Measurements from ENCODE around the gene PHOSPHO1.
"Not testable (repeated sequence)": the region's sequence is repeated elsewhere in the genome, so short reads cannot be mapped to it uniquely, and the experiment has no call there.

Gene PHOSPHO1, protein sequence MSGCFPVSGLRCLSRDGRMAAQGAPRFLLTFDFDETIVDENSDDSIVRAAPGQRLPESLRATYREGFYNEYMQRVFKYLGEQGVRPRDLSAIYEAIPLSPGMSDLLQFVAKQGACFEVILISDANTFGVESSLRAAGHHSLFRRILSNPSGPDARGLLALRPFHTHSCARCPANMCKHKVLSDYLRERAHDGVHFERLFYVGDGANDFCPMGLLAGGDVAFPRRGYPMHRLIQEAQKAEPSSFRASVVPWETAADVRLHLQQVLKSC

DNA sequence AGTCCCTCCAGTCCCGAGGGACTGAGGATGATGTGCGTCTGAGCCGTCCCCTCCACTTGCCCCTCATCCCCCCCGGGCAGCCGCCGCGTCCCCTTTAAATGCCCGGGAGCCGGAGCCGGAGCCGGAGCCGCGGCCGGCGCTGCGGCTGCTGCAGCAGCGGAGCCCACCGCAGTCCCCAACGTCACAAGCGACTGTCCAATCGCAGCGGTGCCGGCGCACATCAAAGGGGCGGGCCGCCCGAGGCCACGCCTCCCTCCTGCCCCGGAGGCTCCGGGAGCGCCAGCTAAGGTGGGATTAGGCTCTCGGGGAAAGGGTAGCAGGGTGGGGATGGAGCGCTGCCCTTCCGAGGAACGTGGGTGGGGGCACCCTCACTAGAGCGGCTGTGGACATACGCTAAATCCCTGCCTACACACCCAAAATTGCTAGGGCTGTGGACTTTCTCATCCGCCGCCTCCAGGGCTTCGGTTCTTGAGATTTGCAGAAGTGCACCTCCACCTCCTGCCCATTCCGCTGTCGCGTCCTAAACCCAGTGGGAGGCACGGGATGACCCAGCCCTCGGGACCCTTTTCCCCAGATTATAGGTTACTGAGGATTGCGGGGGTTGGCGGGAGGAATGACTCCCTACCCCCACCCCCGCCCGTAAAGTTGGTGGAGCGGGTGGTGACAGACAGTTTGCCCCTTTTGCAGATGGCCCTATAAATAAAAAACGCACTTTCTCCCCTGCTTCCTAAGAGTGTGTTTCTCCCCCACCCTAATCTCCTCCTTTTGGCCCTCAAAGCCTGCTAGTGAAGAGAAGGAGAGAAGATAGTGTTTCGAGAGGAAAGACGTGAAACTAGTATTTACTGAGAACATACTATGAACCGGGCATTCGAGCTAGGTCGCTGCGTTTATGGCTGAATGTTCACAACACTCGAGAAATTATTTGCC, at the start of gene PHOSPHO1:
Gene PHOSPHO1 (minus strand): TSS at position 152 of the 927 bp plus-strand sequence. CDS start 4,096 bp downstream, outside the sequence.
- ChIA-PET POLR2A (no interaction called here), CTCF (interaction anchor here (1.0 to 8.9 kb wide), 7 partner anchors 9 to 50 kb away, joined by 3 to 165 read pairs (median 7); no protein-coding TSS in a partner anchor)
- no peak for TF ChIP-seq CTCF (IDR thresholded peaks at IDR 0.05; ENCODE audit: insufficient read depth, low read length, missing control alignments)
- H3K4me3 ChIP-seq (ENCODE audit: low read depth, low read length) = peak within 1 kb of the TSS; percentile 85
- no peak for DNase-seq (ENCODE audit: low read depth, low spot score)

DNA sequence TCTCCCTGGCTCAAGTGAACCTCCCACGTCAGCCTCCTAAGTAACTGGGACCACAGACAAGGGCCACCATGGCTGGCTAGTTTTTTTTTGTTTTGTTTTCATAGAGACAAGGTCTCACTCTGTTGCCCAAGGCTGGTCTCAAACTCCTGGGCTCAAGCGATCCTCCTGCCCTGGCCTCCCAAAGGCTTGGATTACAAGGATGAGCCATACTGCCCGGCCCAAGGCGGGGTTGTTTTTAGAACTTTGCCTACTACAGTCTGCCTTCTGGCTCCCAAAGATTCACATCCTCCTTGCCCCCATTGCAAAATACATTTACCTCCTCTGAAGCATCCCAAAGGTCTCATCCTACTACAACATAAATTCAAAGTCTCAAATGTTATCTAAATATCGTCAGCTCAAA, 49.5 kb upstream of the PHOSPHO1 start:
- CTCF ChIA-PET = interaction anchor here (1.0 to 2.5 kb wide), 3 partner anchors 8 to 53 kb away, joined by 3 to 19 read pairs (median 3); no protein-coding TSS in a partner anchor
- TF ChIP-seq CTCF (IDR thresholded peaks at IDR 0.05; ENCODE audit: insufficient read depth, low read length, missing control alignments) = no peak
- H3K4me3 ChIP-seq (ENCODE audit: low read depth, low read length) = no peak overlapping the region
- no peak for DNase-seq (ENCODE audit: low read depth, low spot score)
- POLR2A ChIA-PET = no interaction called here

DNA sequence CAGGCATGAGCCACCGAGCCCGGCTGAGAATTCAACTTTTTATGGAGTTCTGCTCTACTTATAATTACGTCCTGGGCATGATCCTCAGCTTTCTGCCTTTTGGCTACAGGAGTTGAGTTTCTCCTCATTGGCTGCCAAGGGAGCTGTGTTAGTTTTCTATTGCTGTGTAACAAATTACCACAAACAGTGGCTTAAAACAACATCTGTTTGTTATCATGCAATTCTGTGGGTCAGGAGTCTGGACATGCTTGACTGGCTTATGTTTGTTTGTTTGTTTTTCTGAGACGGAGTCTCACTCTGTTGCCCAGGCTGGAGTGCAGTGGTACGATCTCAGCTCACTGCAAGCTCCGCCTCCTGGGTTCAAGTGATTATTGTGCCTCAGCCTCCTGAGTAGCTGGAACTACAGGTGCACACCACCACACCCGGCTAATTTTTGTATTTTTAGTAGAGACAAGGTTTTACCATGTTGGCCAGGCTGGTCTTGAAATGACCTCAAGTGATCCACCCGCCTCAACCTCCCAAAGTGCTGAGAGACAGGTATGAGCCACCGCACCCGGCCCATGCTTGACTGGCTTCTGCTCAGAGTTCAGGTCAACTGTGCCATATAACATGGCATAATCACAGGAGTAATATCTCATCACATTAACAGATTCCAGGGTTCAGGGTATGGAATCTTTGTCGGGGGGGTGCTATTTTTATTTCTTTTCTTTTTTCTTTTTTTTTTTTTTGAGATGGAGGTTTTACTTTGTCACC, 48.9 kb upstream of the PHOSPHO1 start:
- H3K4me3 ChIP-seq (ENCODE audit: low read depth, low read length); POLR2A ChIA-PET; DNase-seq (ENCODE audit: low read depth, low spot score): not testable (repeated sequence)
- CTCF ChIA-PET = interaction anchor here (1.0 to 2.5 kb wide), 4 partner anchors 9 to 52 kb away, joined by 3 to 19 read pairs (median 6); no protein-coding TSS in a partner anchor

- POLR2A ChIA-PET = no interaction called here
- TF ChIP-seq CTCF (IDR thresholded peaks at IDR 0.05; ENCODE audit: insufficient read depth, low read length, missing control alignments) = no peak
- no peak for DNase-seq (ENCODE audit: low read depth, low spot score)
- H3K4me3 ChIP-seq (ENCODE audit: low read depth, low read length) = no peak overlapping the region
- CTCF ChIA-PET = interaction anchor here (2.2 kb wide), 1 partner anchor 12 kb away, joined by 10 read pairs; no protein-coding TSS in a partner anchor
Measured at GRCh38 chr17:49278076-49278475, 47.5 kb upstream of the PHOSPHO1 start.

DNA sequence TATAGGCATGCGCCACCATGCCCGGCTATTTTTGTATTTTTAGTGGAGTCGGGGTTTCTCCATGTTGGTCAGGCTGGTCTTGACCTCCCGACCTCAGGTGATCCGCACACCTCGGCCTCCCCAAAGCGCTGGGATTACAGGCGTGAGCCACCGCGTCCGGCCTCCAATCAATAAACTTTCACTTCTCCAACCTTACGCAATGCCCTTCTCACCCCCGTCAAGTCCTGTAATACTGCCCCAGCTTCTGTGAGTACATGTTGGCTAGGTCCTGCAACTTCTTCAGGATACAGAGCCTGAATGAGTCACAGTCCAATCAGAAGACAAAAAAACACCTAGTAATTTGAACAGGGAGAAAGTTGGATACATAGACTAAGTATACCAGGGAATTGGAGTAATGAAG, 47.1 kb upstream of the PHOSPHO1 start:
- no peak for DNase-seq (ENCODE audit: low read depth, low spot score)
- TF ChIP-seq CTCF (IDR thresholded peaks at IDR 0.05; ENCODE audit: insufficient read depth, low read length, missing control alignments) = no peak
- POLR2A ChIA-PET = no interaction called here
- H3K4me3 ChIP-seq (ENCODE audit: low read depth, low read length) = no peak overlapping the region
- CTCF ChIA-PET = interaction anchor here (1.2 to 2.2 kb wide), 2 partner anchors 13 to 20 kb away, joined by 3 to 10 read pairs; no protein-coding TSS in a partner anchor

- POLR2A ChIA-PET; DNase-seq (ENCODE audit: low read depth, low spot score); H3K4me3 ChIP-seq (ENCODE audit: low read depth, low read length): not testable (repeated sequence)
- CTCF ChIA-PET = interaction anchor here (1.0 kb wide), 1 partner anchor 14 kb away, joined by 3 read pairs; no protein-coding TSS in a partner anchor
Measured at GRCh38 chr17:49275981-49276380, 45.4 kb upstream of the PHOSPHO1 start.
